ENCODE data around the gene ATP2B3. TPM values are rescaled to one million over a fixed set of nuclear protein-coding genes. Genes with fewer than 3 reads are reported as not detected.
A peak's percentile ranks its signal among the peaks of the same experiment; 100 is the strongest.

ATP2B3 gene
- total RNA-seq, 1 donor from 2014 or later: not detected

- intact Hi-C loops (cut with micrococcal nuclease): no loop called here
- H3K27ac ChIP-seq (replicated peaks): no peak overlapping the region
- H3K9me3 ChIP-seq (replicated peaks): no peaks in the 10 kb centered on the region
- TF ChIP-seq CTCF (IDR thresholded peaks at IDR 0.05; ENCODE audit: borderline replicate concordance): no peak
- no peaks in the 10 kb centered on the region for H3K27me3 ChIP-seq (ENCODE audit: low read depth)
- H3K4me3 ChIP-seq: no peak overlapping the region
- H3K36me3 ChIP-seq: no peaks in the 10 kb centered on the region
- DNase-seq: no peak
- no peaks in the 10 kb centered on the region for H3K4me1 ChIP-seq
Observed at GRCh38 chrX:153576239-153576870, 58.9 kb downstream of the ATP2B3 start.

GRCh38 chrX:153576961-153577360, 59.5 kb downstream of the ATP2B3 start:
- Histone ChIP-seq H3K36me3 (no peaks in the 10 kb centered on the region), H3K9me3 (replicated peaks) (no peaks in the 10 kb centered on the region), H3K27ac (replicated peaks) (no peak overlapping the region), H3K4me3 (no peak overlapping the region), H3K27me3 (ENCODE audit: low read depth) (no peaks in the 10 kb centered on the region), H3K4me1 (no peaks in the 10 kb centered on the region)
- no peak for DNase-seq
- no peak for TF ChIP-seq CTCF (IDR thresholded peaks at IDR 0.05; ENCODE audit: borderline replicate concordance)
- intact Hi-C loops (cut with micrococcal nuclease): no loop called here

GRCh38 chrX:153578200-153578835, 60.9 kb downstream of the ATP2B3 start:
- no peak overlapping the region for H3K27ac ChIP-seq (replicated peaks)
- DNase-seq: no peak

DNA sequence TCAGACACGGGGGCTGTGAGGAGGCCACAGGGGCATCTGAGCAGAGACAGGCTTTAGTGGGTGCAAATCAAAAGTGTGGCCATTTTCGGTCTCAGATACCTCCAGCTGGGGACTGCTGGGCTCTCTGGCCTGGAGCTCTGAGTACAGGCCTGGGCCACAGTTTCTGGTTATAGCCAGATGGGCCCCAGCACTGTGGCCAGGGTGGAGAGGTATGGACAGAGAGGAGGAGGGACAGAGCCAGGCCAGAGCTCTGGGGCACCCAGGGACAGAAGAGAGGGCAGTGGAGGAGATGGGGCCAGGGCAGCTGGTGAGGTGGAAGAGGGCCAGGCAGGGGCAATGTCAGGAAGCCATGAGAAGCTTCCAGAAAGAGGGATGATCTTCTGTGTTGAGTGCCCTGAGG, 61.4 kb downstream of the ATP2B3 start:
- Histone ChIP-seq H3K4me1 (no peaks in the 10 kb centered on the region), H3K27ac (replicated peaks) (no peak overlapping the region), H3K36me3 (no peaks in the 10 kb centered on the region), H3K4me3 (no peak overlapping the region), H3K27me3 (ENCODE audit: low read depth) (no peaks in the 10 kb centered on the region), H3K9me3 (replicated peaks) (no peaks in the 10 kb centered on the region)
- intact Hi-C loops (cut with micrococcal nuclease): no loop called here
- no peak for DNase-seq
- no peak for TF ChIP-seq CTCF (IDR thresholded peaks at IDR 0.05; ENCODE audit: borderline replicate concordance)

More at GRCh38 chrX:153578200-153578835, 60.9 kb downstream of the ATP2B3 start:
- intact Hi-C loops (cut with micrococcal nuclease): no loop called here
- H3K36me3 ChIP-seq: no peaks in the 10 kb centered on the region
- no peaks in the 10 kb centered on the region for H3K9me3 ChIP-seq (replicated peaks)
- no peaks in the 10 kb centered on the region for H3K27me3 ChIP-seq (ENCODE audit: low read depth)
- TF ChIP-seq CTCF (IDR thresholded peaks at IDR 0.05; ENCODE audit: borderline replicate concordance): no peak
- H3K4me3 ChIP-seq: no peak overlapping the region
- no peaks in the 10 kb centered on the region for H3K4me1 ChIP-seq

- DNase-seq: no peak
- intact Hi-C loops (cut with micrococcal nuclease): no loop called here
- Histone ChIP-seq H3K27ac (replicated peaks) (no peak overlapping the region), H3K4me1 (no peaks in the 10 kb centered on the region), H3K27me3 (ENCODE audit: low read depth) (no peaks in the 10 kb centered on the region), H3K36me3 (no peaks in the 10 kb centered on the region), H3K4me3 (no peak overlapping the region), H3K9me3 (replicated peaks) (no peaks in the 10 kb centered on the region)
- TF ChIP-seq CTCF (IDR thresholded peaks at IDR 0.05; ENCODE audit: borderline replicate concordance): peak; percentile 30
Observed at GRCh38 chrX:153580700-153581386, 63.4 kb downstream of the ATP2B3 start.
